Stimulated activated CD4-positive, alpha-beta T cell treated with anti-CD3 and anti-CD28 coated beads, Interleukin-15, amount 100 ng/mL, for 24 hours (primary cell): ENCODE measurements around the gene NET1.

ENCODE experiments used
- DNase-seq: peaks from one replicate; pipeline ENCODE4 v3.0.0-alpha.2; 2020

NET1 gene

DNA sequence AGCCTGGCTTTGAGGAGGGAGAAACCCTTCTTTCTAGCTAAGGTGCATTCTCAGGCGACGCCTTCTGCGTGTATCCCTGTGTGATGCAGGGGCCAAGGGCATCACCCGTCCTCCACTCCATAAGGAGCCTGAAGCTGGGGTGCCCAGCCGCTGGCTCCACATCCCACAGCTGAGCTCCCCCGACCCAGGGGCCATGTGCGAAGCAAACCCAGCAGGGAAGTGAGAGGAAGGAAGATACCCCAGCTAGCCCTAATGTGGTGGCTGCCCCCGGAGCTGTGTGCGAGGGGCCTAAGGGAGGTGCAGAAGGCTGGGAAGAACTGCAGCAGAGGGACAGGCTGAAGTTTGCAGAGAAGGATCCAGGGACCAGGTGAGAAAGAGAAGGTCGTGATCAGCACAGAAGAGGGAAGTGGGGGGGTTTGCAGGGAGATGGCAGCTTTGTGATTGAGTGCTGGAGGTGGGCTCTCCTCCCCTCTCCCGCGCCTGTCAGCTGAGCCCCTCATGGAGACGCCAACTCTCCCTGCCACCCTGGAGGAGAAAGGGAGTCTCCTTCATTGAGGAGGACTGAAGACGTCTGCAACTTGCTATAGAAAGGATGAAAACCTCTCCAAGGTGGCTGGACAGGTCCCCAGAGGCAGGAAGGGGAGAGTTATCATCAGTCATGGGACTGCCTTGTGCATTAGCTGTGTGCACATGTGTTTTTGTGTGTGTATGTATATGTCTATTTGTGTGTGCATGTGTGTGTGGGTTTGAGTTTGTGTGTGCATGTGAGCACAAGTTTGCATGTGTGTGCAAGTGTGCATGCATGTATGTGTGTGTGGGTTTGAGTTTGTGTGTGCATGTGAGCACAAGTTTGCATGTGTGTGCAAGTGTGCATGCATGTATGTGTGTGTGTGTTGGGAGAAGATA, 90.5 kb downstream of the NET1 start:
- DNase-seq = no peak

DNA sequence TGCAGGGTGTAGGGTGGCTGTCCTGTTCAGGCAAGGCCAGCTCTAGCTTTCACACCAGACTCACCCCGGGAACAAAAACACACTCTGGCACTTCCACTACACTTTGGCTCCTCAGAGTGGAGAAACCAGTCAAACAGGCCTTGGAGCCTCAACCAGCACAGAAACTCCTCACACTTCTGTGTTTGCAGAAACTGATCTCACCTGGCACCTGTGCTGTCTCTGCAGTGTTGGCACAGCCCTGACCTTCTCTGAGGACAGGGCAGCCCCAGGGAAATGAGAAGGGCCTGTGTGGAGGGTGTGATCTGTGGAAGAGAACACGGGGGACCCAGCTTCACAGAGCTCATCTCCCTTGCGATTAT, 91.1 kb downstream of the NET1 start:
- no peak for DNase-seq

DNA sequence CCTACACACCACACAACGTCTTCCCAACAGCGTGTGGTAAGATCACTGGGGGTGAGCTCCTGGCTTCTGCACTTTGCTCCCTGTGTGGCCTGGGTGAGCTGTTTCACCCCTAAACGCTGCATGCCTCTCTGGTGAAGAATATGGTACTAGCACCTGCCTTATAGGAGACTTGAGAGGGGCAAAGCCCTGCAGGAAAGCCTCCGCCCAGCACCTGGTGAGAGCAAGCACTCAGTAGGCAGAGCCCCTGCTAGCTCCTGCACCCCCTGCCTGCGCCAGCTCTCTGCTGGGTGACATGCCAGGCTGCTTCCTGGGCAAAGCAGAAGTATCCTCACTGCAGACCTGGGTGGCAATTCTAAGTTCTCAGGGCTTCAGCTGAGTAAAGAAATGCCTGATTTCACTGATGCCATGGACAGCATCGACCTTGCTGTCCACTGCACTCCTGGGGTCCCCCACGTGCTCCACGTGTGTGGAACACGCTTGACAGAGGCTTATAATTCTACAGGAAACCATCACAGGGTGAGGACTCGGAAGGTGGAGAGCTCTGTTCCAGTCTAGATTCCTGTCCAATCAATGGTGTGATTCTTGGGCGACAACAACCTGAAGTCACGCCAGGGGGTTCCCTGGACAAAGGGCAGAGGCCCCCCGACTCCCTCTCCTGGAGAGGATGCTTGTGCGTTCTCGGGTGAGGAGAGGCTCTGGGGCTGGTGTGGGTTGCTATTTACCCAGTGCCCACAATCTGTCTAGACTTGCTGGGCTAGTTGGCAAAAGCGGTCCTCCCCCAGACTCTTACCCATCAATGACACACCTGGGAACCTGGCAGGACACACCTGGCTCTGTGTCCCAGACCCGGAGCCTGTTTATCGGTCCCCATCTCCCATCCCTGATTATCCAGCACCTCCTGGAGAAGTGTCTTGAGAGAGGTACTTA, 92.1 kb downstream of the NET1 start:
- DNase-seq = no peak

DNA sequence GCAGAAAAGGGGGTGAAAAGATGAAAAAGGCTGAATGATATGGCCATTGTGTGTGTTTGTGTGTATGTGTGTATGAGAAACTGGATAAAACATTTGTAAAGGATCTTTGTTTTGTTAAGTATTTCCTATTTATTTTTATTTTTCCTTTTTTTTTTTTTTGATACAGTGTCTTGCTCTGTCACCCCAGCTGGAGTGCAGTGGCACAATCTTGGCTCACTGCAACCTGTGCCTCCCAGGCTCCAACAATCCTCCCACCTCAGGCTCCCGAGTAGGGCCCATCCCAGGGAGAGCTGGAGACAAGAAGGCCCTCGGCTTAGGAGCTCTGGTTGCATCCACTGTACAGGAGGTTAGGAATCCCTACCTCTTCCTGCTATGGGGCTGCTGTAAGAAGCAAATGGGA, 93.9 kb downstream of the NET1 start:
- DNase-seq = no peak

DNA sequence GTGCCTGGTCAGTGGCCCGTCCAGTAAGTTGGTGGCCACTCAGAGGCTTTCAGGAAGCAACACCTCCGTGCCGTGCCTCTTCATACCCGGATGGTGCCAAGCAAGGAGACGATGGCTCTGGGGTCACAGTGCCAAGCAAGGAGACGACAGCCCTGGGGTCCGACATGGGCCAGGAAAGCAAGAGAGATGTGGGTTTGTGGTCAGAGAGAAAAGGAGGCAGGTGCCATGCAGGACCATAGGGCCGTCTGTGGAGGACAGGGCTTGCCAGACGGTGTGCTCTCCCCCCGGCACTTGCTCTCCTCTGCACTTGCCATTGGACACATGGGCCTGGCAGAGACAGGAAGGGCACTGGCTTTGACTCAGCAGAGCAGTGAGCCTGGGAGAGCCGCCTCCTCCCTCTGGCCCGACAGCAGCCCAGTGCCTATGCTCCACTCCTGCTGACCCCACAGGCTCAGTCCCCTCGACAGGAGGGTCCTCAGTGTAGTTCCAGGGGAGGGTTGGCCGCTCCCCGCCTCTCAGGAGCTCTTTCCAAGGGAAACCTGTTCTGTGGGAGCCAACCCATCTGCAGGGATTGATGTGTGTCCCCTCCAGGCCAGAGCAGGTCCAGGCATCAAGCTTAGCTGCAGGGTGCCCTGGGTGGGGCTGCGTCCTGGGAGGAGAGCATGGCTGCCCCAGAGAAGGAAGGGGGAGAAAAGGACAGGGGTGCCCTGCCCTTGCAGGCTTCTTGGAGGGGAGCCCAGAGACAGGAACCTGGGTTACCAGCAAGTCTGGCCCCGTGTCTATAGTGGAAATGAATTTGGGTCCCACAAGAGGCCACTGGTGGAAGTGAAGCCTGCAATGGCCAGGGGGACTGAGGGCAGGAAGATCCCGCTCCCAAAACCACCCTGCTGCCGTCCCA, 94.6 kb downstream of the NET1 start:
- DNase-seq = no peak

DNA sequence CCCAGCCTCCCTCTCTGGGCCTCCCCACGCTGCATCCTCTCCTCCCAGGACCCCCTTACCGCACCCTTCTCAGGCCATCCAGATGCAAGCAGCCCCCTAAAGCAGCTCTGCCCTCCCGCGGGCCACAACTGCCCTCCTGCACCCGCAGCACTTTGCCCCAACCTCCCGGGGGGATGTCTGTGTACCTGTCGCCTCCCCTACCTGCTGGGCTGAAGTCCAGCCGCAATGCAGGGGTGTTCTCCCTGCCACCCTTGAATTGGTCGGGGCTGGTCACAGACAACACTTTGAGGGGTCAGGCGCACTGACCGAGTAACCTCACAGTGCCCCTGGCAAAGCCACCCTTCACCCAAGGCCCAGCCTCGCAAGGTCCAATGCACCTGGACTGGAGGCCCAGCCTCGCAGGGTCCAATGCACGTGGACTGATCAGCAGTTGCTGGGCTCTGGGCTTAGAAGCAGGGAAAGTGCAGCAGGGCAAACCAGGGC, 95.3 kb downstream of the NET1 start:
- no peak for DNase-seq

DNA sequence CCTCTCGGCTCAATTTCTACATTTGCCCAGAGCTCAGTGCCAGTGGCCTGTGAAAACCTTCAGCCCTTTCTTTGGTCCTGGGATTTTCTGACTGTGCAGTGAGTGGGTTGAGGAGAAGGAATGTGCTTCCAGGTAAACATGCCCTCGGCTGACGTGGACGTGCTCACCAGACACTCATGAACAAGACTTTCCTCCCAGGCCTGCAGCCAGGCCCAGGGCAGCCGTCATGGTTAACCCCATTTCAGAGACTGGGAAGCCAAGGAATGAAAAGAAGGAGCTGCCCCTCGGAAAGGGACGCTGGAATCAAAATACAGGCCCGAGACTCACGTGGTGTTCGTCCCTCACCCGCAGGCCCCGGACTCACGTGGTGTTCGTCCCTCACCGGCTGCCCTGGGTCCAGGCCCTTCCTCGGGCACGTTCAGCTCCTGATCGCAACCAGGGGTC, 95.8 kb downstream of the NET1 start:
- no peak for DNase-seq
